B cell (primary cell): ENCODE results near the gene GLP2R. TPM values are rescaled to one million over a fixed set of nuclear protein-coding genes. Genes with fewer than 3 reads are reported as not detected.

Experiments
- ATAC-seq: fragments of 200-7000 bp; cut with Tn5 transposase; one replicate; pipeline ENCODE4 v1.10.0; 2021; ENCODE audit warnings: low read depth, mild to moderate bottlenecking, moderate number of reproducible peaks, moderate library complexity
- CTCF ChIA-PET: fragments of 350-600 bp; sonication (Branson Sonifier 250); formaldehyde crosslinking; loops from one replicate; lab custom pipeline; 2021; ENCODE audit warnings: antibody characterized with exemption, inconsistent platforms; lab: Charles Lee
- POLR2A ChIA-PET: fragments of 350-600 bp; sonication (Branson Sonifier 250); formaldehyde crosslinking; loops from one replicate; lab custom pipeline; 2021; ENCODE audit warnings: antibody characterized with exemption; lab: Charles Lee
- DNase-seq: peaks from one replicate; pipeline ENCODE4 v3.0.0; 2013
- H2AFZ ChIP-seq: 2 replicates; pipeline ENCODE4 v1.6.1; 2012; ENCODE audit warnings: mild to moderate bottlenecking, low read depth, low read length; ENCODE audit not compliant: insufficient read depth, poor library complexity, severe bottlenecking
- H3K27ac ChIP-seq, 2 donors: 1 replicate in 1 of 2; 2 replicates in 1 of 2; pipeline ENCODE4 v1.5.1; 2012 to 2013; ENCODE audit warnings: low read length in 2 of 2, mild to moderate bottlenecking in 2 of 2, moderate library complexity in 1 of 2
- H3K27me3 ChIP-seq, 4 experiments: fragments of 200-600 bp in 1 of 4; sonication (generic) in 1 of 4; replicated peaks in 1 of 4; 1 replicate in 2 of 4; 2 replicates in 2 of 4; pipeline versions ENCODE4 v1.6.1 to v1.7.0; 2013 to 2016; ENCODE audit warnings: low read length in 3 of 4, mild to moderate bottlenecking in 2 of 4, mixed read lengths in 1 of 4, moderate library complexity in 1 of 4; ENCODE audit not compliant: insufficient read depth in 4 of 4, control insufficient read depth in 3 of 4; ENCODE audit errors: control extremely low read depth in 1 of 4
- H3K36me3 ChIP-seq, 2 experiments: replicated peaks in 1 of 2; 1 replicate in 1 of 2; 2 replicates in 1 of 2; pipeline versions ENCODE4 v1.6.1 to v1.7.1; 2013; ENCODE audit warnings: low read length in 1 of 2; ENCODE audit not compliant: insufficient read depth in 2 of 2, control insufficient read depth in 1 of 2; ENCODE audit errors: control extremely low read depth in 1 of 2, extremely low read depth in 1 of 2
- H3K4me1 ChIP-seq, 2 donors: fragments of 200-600 bp in 1 of 2; sonication (generic) in 1 of 2; 1 replicate in 1 of 2; 2 replicates in 1 of 2; pipeline versions ENCODE4 v1.5.1 to v1.6.1; 2013 to 2017; ENCODE audit warnings: low read length in 2 of 2; ENCODE audit not compliant: control insufficient read depth in 2 of 2, insufficient read depth in 2 of 2
- H3K4me2 ChIP-seq: replicated peaks from 2 replicates; pipeline ENCODE3; 2012; ENCODE audit warnings: mild to moderate bottlenecking, low read depth, low read length; ENCODE audit not compliant: poor library complexity, severe bottlenecking
- H3K4me3 ChIP-seq, 5 experiments: fragments of 200-600 bp in 1 of 5; sonication (generic) in 1 of 5; 1 replicate in 3 of 5; 2 replicates in 2 of 5; pipeline versions ENCODE4 v1.5.1 to v1.7.0; 2011 to 2016; ENCODE audit warnings: low read length in 4 of 5, mild to moderate bottlenecking in 4 of 5, low read depth in 2 of 5, control low read depth in 1 of 5, moderate library complexity in 1 of 5; ENCODE audit not compliant: insufficient read depth in 1 of 5; ENCODE audit errors: control extremely low read depth in 1 of 5, extremely low read depth in 1 of 5
- H3K79me2 ChIP-seq: fragments of 200-600 bp; sonication (generic); one replicate; pipeline ENCODE4 v1.6.0; 2016; ENCODE audit warnings: low read length; ENCODE audit not compliant: control insufficient read depth, insufficient read depth
- H3K9ac ChIP-seq: fragments of 200-600 bp; sonication (generic); 2 replicates; pipeline ENCODE4 v1.6.1; 2017; ENCODE audit warnings: mild to moderate bottlenecking, low read length, moderate library complexity
- H3K9me3 ChIP-seq, 3 donors: one replicate each; pipeline versions ENCODE4 v1.6.1 to v1.7.1; 2013; ENCODE audit warnings: low read length in 2 of 3; ENCODE audit not compliant: control insufficient read depth in 2 of 3, insufficient read depth in 1 of 3; ENCODE audit errors: control extremely low read depth in 1 of 3
- H4K20me1 ChIP-seq: 2 replicates; pipeline ENCODE4 v1.6.0; 2012; ENCODE audit warnings: mild to moderate bottlenecking, low read length; ENCODE audit not compliant: insufficient read depth, control insufficient read depth, poor library complexity, severe bottlenecking
- H3K27ac Mint-ChIP-seq: one replicate; pipeline ENCODE4 v1.8.0; 2021; ENCODE audit warnings: mixed read lengths
- H3K27me3 Mint-ChIP-seq: one replicate; pipeline ENCODE4 v1.8.0; 2021; ENCODE audit warnings: mixed read lengths
- H3K4me1 Mint-ChIP-seq: one replicate; pipeline ENCODE4 v1.8.0; 2021; ENCODE audit warnings: mixed read lengths
- H3K4me3 Mint-ChIP-seq: one replicate; pipeline ENCODE4 v1.8.0; 2021; ENCODE audit warnings: mixed read lengths
- H3K9me3 Mint-ChIP-seq: one replicate; pipeline ENCODE4 v1.8.0; 2022; ENCODE audit warnings: mixed read lengths; ENCODE audit not compliant: insufficient read depth
- EZH2 ChIP-seq: IDR thresholded peaks from 2 replicates; pipeline ENCODE4 v1.6.1; 2012; ENCODE audit warnings: borderline replicate concordance, low read depth, mild to moderate bottlenecking, moderate library complexity, low read length; ENCODE audit not compliant: insufficient read depth, poor library complexity, severe bottlenecking
- WGBS: methylation state at CpG from one replicate; pipeline ENCODE4 v1.1.5; 2013; ENCODE audit warnings: missing lambda C conversion rate; ENCODE audit not compliant: insufficient coverage; 5-methylcytosine and 5-hydroxymethylcytosine counted together
- intact Hi-C: fragments of 100-400 bp; cut with micrococcal nuclease; formaldehyde crosslinking; loops from one replicate; pipeline ENCODE4 v1.10.0; 2022
- polyA plus RNA-seq: library from polyadenylated mRNA; depleted of rRNA; stranded (reverse); fragments of >200 nt; gene quantifications from 2 replicates; pipeline ENCODE4 v1.2.3, GENCODE V29; 2012
- total RNA-seq, 2 donors: library from RNA; stranded (reverse); fragments of 120-200 nt in 1 of 2; gene quantifications; 1 replicate in 1 of 2; 2 replicates in 1 of 2; pipeline versions ENCODE4 v1.2.3 to v1.2.4, GENCODE V29; 2013 to 2022
- TF ChIP-seq, protein P1 (sequence below): fragments of 200-600 bp; IDR thresholded peaks from one replicate; pipeline ENCODE4 v1.8.0; 2022; ENCODE audit warnings: antibody characterized with exemption, mild to moderate bottlenecking

GLP2R gene
- total and polyA plus RNA-seq, 2 donors (not counting 1 experiment from before 2014, with no cell fraction given): not detected

DNA sequence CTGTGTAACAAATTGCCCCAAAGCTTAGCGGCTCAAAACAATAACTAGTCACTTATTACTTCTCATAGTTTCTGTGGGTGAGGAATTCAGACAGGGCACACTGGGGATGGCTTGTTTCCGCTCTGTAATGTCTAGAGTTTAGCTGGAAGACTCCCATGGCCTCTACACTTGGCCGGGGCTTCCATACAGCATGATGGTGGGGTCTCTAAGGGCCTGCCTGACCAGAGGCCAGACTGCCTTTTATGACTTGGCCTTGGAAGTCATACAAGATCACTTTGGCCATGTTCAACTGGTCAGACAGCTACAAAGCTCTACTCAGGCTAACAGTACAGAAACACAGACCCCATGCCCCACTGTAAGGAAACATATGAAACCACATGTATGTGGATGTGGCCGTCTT lies 8.2 kb downstream of the GLP2R start:
- no peaks in the 10 kb centered on the region for H3K79me2 ChIP-seq
- TF ChIP-seq, protein P1, sequence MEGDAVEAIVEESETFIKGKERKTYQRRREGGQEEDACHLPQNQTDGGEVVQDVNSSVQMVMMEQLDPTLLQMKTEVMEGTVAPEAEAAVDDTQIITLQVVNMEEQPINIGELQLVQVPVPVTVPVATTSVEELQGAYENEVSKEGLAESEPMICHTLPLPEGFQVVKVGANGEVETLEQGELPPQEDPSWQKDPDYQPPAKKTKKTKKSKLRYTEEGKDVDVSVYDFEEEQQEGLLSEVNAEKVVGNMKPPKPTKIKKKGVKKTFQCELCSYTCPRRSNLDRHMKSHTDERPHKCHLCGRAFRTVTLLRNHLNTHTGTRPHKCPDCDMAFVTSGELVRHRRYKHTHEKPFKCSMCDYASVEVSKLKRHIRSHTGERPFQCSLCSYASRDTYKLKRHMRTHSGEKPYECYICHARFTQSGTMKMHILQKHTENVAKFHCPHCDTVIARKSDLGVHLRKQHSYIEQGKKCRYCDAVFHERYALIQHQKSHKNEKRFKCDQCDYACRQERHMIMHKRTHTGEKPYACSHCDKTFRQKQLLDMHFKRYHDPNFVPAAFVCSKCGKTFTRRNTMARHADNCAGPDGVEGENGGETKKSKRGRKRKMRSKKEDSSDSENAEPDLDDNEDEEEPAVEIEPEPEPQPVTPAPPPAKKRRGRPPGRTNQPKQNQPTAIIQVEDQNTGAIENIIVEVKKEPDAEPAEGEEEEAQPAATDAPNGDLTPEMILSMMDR: no peak
- TF ChIP-seq EZH2: no peak
- no peaks in the 10 kb centered on the region for H4K20me1 ChIP-seq
- Mint-ChIP-seq H3K9me3 (no peaks in the 10 kb centered on the region), H3K4me3 (no peak overlapping the region), H3K27me3 (peaks cover 6% of the 10 kb centered on the region), H3K4me1 (no peaks in the 10 kb centered on the region), H3K27ac (no peak overlapping the region)
- no peak overlapping the region for H2AFZ ChIP-seq
- no peak for ATAC-seq
- no peaks in the 10 kb centered on the region for H3K27me3 ChIP-seq
- no peaks in the 10 kb centered on the region for H3K4me1 ChIP-seq
- DNase-seq: no peak
- no peak overlapping the region for H3K4me3 ChIP-seq
- no peaks in the 10 kb centered on the region for H3K36me3 ChIP-seq
- ChIA-PET CTCF (no interaction called here), POLR2A (no interaction called here)
- 87% methylated on average over 2 of the region's 4 CpGs for whole genome bisulfite sequencing
- H3K9me3 ChIP-seq: peaks cover 0 to 3% (median 0%) of the 10 kb centered on the region in 3 donors
- no peak overlapping the region for H3K9ac ChIP-seq
- H3K27ac ChIP-seq: no peak overlapping the region
- intact Hi-C loops: no loop called here
- H3K4me2 ChIP-seq: no peak overlapping the region

DNA sequence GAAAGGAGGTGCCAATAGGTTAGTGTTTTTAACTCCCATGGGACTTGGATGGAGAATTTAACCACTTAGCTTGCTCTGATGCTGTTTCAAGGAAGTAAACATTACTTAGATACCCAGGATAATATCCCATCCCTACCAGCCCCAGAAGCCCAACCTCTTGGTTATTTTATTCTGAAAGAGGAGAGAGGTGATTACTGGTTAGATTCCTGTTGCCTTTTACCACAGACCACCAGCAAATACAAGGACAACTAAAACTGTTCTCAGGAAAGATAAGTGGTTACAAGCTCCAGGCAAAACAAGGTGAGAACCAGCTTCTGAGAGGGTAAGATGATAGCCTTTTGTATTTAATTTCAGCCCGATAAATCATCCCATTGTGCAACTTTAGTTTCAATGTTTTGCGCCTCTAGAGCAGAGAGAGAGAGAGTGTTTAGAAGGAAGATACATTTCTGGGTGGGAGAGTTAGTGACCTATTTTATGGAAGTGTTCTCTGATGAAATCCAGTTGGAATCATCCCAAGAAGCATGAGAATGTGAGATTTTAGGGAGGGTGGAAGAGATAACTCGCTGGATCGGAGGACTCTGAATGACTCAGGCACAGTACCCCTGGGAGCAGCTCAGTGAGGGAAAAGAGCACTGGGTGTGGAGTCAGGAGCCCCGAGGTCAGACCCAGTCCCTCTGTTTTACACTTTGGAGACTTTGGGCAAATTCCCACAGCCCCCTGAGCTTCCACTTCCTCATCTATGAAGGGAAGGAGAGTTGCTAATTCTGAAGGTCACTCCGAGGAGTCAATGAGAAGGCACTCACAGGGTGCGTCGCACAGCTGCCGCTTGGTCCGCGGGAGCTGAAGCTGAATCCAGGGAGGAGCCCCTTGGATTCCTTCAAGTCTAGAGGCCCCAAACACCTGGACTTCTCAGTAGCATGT lies 12.1 kb downstream of the GLP2R start:
- Mint-ChIP-seq H3K27ac (no peak overlapping the region), H3K27me3 (peaks cover 8% of the 10 kb centered on the region), H3K4me3 (no peak overlapping the region), H3K4me1 (no peaks in the 10 kb centered on the region), H3K9me3 (no peaks in the 10 kb centered on the region)
- Histone ChIP-seq H3K9me3 (peaks cover 0 to 3% (median 0%) of the 10 kb centered on the region in 3 donors), H3K4me1 (no peaks in the 10 kb centered on the region), H3K79me2 (no peaks in the 10 kb centered on the region), H3K27ac (no peak overlapping the region), H2AFZ (no peak overlapping the region), H3K4me2 (no peak overlapping the region), H3K36me3 (no peaks in the 10 kb centered on the region), H4K20me1 (no peaks in the 10 kb centered on the region), H3K27me3 (no peaks in the 10 kb centered on the region), H3K4me3 (no peak overlapping the region), H3K9ac (no peak overlapping the region)
- intact Hi-C loops: no loop called here
- DNase-seq (no peak), ATAC-seq (no peak)
- WGBS: 87% methylated on average over 10 of the region's 11 CpGs
- CTCF ChIA-PET: no interaction called here
- TF ChIP-seq EZH2: no peak
- TF ChIP-seq, protein P1: no peak
- POLR2A ChIA-PET: no interaction called here
